H1 (cell line): ENCODE data around the gene PLA2G4E.

Experiments
- ATF2 ChIP-seq: IDR thresholded peaks from 2 replicates; pipeline ENCODE4 v1.6.1; 2012; ENCODE audit warnings: low read length, inconsistent platforms
- CHD2 ChIP-seq: IDR thresholded peaks from 2 replicates; pipeline ENCODE4 v1.6.1; 2012; ENCODE audit warnings: low read length, improper control_type of control experiment
- CTCF ChIP-seq, 3 experiments: IDR thresholded peaks; 1 replicate in 2 of 3; 2 replicates in 1 of 3; pipeline versions ENCODE4 v1.5.1 to v1.6.1; 2011; ENCODE audit warnings: low read length in 3 of 3, mild to moderate bottlenecking in 3 of 3, inconsistent platforms in 2 of 3, low read depth in 1 of 3, moderate library complexity in 1 of 3; ENCODE audit not compliant: insufficient read depth in 1 of 3; ENCODE audit errors: control extremely low read depth in 1 of 3
- GABPA ChIP-seq: IDR thresholded peaks from 2 replicates; pipeline ENCODE4 v1.6.1; 2011; ENCODE audit warnings: mild to moderate bottlenecking, low read length, moderate library complexity, borderline replicate concordance; ENCODE audit not compliant: insufficient read depth
- JUND ChIP-seq: IDR thresholded peaks from 2 replicates; pipeline ENCODE4 v1.6.1; 2011; ENCODE audit warnings: mild to moderate bottlenecking, improper control_type of control experiment, low read length
- KDM1A ChIP-seq: fragments of 200-600, 300-600 bp; sonication (generic); IDR thresholded peaks from 2 replicates; pipeline ENCODE4 v1.7.1; 2016; ENCODE audit warnings: mild to moderate bottlenecking, low read length, borderline replicate concordance
- NANOG ChIP-seq: IDR thresholded peaks from 2 replicates; pipeline ENCODE4 v1.6.1; 2011; ENCODE audit warnings: low read length, low read depth, mild to moderate bottlenecking, inconsistent platforms; ENCODE audit not compliant: insufficient read depth, poor library complexity, severe bottlenecking
- POLR2A ChIP-seq, 2 experiments: IDR thresholded peaks; 1 replicate in 1 of 2; 2 replicates in 1 of 2; pipeline ENCODE4 v1.6.1; 2011; ENCODE audit warnings: low read depth in 2 of 2, low read length in 2 of 2, mild to moderate bottlenecking in 2 of 2; ENCODE audit errors: control extremely low read depth in 1 of 2
- POLR2AphosphoS5 ChIP-seq: IDR thresholded peaks from 2 replicates; pipeline ENCODE4 v1.6.1; 2011; ENCODE audit warnings: low read depth, low read length
- SP1 ChIP-seq: IDR thresholded peaks from 2 replicates; pipeline ENCODE4 v1.6.1; 2011; ENCODE audit warnings: low read depth, low read length
- TAF1 ChIP-seq: IDR thresholded peaks from 2 replicates; pipeline ENCODE4 v1.6.1; 2011; ENCODE audit warnings: mild to moderate bottlenecking, low read depth, low read length

- TF ChIP-seq ATF2 = no peak
- no peak for TF ChIP-seq POLR2A (IDR thresholded peaks at IDR 0.05; ENCODE audit: control extremely low read depth in 1 of 2, low read depth in 2 of 2, low read length in 2 of 2)
- TF ChIP-seq CTCF (IDR thresholded peaks at IDR 0.05; ENCODE audit: control extremely low read depth in 1 of 3, insufficient read depth in 1 of 3, low read depth in 1 of 3, low read length in 3 of 3) = no peak
- no peak for TF ChIP-seq SP1
- TF ChIP-seq NANOG = no peak
- no peak for TF ChIP-seq TAF1
- no peak for TF ChIP-seq JUND
- no peak for TF ChIP-seq POLR2AphosphoS5
- TF ChIP-seq GABPA = no peak
- TF ChIP-seq CHD2 = no peak
- no peak for TF ChIP-seq KDM1A
These were observed 14.0 kb upstream of the PLA2G4E start for GRCh38 chr15:42034628-42035434.
